ENCODE results near the gene GOLGA6L7.
"Not testable (repeated sequence)": the region's sequence is repeated elsewhere in the genome, so short reads cannot be mapped to it uniquely, and the experiment has no call there.

GOLGA6L7 gene

GRCh38 chr15:28800366-28800765 is 48.1 kb downstream of the GOLGA6L7 start:
- H3K27me3 ChIP-seq (ENCODE audit: control insufficient read depth in 1 of 2, insufficient read depth in 2 of 2, low read length in 2 of 2); H3K4me1 ChIP-seq (ENCODE audit: insufficient read depth, low read length); H3K4me3 ChIP-seq (ENCODE audit: low read depth in 1 of 2, low read length in 2 of 2); H3K36me3 ChIP-seq (ENCODE audit: insufficient read depth, low read length); H3K9me3 ChIP-seq (ENCODE audit: low read length); H3K9ac ChIP-seq (ENCODE audit: low read length); H3K27ac ChIP-seq (ENCODE audit: low read depth, low read length): not testable (repeated sequence)

GRCh38 chr15:28798234-28798633 is 50.2 kb downstream of the GOLGA6L7 start:
- not testable (repeated sequence) for H3K36me3 ChIP-seq (ENCODE audit: insufficient read depth, low read length); H3K27ac ChIP-seq (ENCODE audit: low read depth, low read length); H3K9ac ChIP-seq (ENCODE audit: low read length); H3K4me3 ChIP-seq (ENCODE audit: low read depth in 1 of 2, low read length in 2 of 2); H3K9me3 ChIP-seq (ENCODE audit: low read length); H3K27me3 ChIP-seq (ENCODE audit: control insufficient read depth in 1 of 2, insufficient read depth in 2 of 2, low read length in 2 of 2); H3K4me1 ChIP-seq (ENCODE audit: insufficient read depth, low read length)

- H3K36me3 ChIP-seq (ENCODE audit: insufficient read depth, low read length); H3K9ac ChIP-seq (ENCODE audit: low read length); H3K4me1 ChIP-seq (ENCODE audit: insufficient read depth, low read length); H3K27me3 ChIP-seq (ENCODE audit: control insufficient read depth in 1 of 2, insufficient read depth in 2 of 2, low read length in 2 of 2); H3K9me3 ChIP-seq (ENCODE audit: low read length); H3K4me3 ChIP-seq (ENCODE audit: low read depth in 1 of 2, low read length in 2 of 2); H3K27ac ChIP-seq (ENCODE audit: low read depth, low read length): not testable (repeated sequence)
Observed at GRCh38 chr15:28794231-28794630, 54.2 kb downstream of the GOLGA6L7 start.

Data from muscle layer of colon (tissue), 2 donors.